GM18868 (cell line): Measurements from ENCODE around the gene LY86.
"Not testable (repeated sequence)": the region's sequence is repeated elsewhere in the genome, so short reads cannot be mapped to it uniquely, and the experiment has no call there.

Source experiments
- ATAC-seq: cut with Tn5 transposase; IDR thresholded peaks from one replicate; pipeline ENCODE4 v1.9.1; 2021; ENCODE audit warnings: mild to moderate bottlenecking, moderate library complexity; ENCODE audit not compliant: unreplicated experiment

LY86 gene

DNA sequence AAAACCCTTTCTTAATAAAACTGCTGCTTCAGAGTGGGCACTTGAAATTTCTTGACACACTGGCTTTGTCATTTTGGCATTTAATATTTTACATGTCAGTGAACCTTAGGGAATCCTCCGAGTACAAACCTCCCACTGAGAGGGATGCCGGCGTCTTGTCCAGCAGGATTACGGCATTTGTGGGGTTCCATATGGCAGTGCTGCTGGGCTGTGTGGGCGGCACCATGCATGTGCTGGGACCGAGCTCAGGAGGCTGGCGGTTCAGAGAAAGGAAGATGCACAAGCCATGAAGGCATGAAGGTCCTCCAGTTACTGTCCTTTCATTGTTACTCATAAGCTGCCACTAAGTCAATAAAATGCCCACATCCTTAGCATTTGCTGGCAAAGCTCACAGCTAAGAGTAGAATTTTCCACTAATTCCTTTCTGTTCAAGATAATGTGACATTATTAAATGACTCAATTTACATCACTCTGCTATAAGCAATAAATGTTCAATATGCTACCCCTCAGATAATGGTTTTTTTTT, 61.4 kb downstream of the LY86 start:
- ATAC-seq: no peak

DNA sequence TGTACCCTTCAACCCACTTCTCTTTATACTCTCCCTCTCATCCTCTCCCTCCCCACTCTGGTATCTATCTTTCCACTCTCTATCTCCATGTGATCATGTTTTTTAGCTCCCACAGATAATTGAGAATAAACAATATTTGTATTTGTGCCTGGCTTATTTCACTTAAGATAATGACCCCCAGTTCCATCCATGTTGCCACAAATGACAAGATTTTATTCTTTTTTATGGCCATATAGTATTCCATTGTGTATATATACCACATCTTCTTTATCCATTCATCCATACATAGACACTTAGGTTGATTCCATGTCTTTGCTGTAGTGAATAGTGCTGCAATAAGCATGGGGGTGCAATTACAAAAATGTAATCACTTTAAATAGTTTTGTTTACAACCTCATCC, 62.3 kb downstream of the LY86 start:
- ATAC-seq: no peak

DNA sequence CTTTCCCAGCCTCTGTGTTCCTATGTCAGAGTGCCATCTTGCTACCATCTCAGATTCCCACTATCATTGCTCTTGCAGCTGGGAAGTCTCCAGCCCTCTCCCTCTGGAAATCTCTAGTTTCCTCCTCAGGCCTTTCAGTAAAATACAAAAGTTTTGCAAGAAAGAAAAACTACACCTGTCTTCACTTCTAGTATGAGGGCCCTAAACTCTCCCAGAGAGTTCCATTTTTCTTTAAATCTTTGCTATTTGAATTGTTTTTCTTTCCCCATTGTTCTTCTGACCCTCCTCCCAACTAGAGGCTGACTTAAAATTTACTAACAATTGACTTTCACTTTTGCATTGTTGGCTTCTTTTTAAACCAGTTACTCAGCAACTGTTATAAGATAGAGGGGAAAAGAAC, 62.8 kb downstream of the LY86 start:
- ATAC-seq: no peak

DNA sequence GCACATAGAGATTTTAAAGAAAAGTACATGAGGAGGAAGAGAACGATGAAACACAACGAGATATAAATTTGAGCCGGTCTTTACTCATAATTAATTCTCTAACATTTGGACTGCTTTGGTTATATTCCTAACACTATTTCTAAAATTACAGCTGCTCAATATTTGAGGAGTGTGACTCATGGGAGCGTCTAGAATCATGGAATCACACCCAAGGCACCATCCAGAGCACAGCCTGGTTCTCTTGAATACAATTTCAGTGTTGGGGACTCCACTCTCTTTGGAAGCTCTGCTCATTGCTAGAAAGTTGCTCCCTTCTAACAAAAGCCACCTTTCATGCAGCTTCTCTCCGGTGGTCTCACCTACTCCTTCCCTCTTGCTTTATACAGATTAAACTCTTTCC, 64.4 kb downstream of the LY86 start:
- ATAC-seq: no peak

DNA sequence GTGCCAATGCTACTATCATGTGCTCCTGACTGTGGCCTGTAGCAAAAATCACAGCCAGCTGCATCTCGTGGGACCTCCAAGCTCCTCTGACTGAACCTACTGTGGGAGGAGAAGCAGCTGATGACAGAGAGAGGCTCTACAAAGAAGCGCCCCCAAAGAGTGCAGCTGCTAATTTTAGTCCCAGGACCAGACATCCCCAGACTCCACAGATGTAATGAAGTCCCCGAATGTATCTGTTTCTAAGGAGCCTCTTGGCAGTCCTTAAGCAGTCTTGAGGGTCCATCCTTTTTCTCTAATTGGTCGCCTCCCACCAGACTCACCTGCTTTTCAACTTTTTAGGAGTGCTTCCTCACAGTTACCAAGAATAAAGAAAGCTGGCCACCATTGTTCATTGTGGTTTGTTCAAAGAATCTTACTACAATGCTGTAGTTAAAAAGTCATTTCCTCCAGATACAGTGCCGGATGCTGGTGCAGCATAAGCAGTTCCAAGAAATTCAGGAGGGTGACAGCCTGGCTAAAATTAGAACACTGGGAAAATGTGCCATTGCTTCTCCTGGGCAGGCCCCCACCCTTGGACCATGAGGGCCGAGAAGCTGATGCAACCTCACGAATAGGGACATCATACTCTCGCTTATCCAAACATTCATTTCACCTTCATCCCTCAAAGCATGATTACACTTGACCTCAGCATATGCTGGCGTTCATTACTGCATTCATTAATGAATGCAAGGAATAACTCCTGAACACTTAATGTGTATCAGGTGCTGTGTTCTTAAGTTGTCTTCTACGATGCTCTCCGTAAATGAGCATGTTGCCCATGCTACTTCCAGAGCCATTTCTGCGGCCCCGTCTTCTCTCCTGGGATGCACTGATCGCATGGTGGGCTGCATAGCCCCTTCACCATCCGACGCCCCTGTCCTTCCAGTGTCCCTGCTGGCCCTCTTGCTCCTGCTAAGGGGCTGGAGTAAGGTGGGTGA, 66.4 kb downstream of the LY86 start:
- ATAC-seq: no peak

DNA sequence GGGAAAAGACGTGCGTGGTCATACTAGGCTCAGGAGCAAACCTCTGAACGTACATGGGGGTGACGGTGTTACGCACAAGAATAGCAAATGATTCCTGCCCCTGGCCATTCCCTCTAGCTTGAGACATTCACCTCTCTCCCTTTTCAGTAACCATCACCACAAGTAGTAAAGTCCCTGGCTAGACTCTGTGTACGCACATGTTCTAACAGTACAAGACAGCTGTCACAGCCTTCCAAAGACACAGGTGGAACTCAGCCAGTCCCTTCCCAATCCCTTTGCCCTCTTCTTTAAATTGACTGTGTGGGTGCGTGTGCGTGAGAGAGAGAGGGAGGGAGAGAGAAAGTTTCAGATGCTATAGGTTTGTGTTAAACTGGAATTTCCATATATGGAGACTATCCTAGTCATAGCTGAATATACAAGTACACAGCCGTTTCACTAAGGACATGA, 67.3 kb downstream of the LY86 start:
- ATAC-seq: no peak

DNA sequence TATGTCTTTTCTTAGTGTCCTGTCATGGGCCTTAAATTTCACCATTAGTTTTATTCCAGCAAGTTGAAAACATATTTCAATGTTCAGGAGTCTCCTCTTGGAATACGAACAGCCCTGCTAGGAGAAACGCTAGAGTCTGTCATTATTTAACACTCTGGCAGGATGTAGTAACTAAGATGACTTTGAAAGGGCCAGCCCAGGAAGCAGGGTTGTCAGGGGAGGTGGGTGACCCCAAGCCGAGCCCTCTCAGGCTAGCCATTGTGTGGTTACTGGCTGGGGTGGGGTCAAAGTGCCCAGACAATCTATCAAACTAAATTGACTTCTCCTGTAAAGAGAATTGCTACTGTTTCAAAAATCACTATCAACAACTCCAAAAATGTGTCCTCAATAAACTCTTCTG, 67.8 kb downstream of the LY86 start:
- no peak for ATAC-seq

DNA sequence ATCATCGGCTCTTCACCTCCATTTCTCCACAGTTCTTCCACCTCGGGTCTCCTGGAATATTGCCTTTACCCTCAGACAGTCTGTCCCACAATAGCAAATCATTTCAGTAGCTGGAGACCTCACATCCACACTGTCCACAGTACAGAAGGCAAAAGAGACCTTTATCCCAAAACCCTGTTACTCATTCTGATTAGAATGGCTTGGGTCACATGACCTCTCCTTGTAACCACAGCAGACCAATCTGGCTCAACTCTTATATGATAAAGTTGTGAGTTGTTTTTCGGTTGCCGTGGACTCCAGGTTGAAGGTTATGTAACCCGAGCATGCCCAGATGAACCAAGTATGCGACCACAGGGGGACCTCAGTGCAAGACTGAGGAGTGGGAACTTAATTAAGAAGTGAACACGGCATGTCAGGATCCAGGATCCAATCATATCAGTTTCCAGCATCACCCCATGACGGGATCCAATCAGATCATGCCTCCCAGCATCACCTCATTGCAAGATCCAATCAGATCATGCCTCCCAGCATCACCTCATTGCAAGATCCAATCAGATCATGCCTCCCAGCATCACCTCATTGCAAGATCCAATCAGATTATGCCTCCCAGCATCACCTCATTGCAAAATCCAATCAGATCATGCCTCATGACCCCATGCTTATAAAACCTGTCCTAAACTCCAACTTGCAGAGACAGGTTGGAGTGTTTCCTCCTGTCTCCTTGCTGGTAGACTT, 68.7 kb downstream of the LY86 start:
- no peak for ATAC-seq

DNA sequence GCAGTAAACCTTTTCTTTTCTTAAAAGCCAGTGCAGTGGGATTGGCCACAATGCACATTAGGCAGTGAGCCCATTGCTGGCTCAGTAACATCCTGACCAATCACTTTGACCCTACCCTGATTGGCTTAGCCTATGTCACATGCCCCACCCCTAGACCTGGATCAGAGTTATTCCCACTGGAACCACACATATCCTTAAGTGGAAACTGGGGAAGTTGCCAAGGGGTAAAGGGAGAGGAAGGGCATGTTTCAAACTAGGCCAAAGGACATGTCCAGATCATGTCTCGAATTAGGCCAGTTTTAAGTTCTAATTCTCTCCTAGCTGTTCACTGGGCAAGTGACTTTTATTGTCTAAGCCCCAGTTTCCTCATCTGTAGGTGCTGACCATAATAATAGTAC, 69.3 kb downstream of the LY86 start:
- no peak for ATAC-seq

DNA sequence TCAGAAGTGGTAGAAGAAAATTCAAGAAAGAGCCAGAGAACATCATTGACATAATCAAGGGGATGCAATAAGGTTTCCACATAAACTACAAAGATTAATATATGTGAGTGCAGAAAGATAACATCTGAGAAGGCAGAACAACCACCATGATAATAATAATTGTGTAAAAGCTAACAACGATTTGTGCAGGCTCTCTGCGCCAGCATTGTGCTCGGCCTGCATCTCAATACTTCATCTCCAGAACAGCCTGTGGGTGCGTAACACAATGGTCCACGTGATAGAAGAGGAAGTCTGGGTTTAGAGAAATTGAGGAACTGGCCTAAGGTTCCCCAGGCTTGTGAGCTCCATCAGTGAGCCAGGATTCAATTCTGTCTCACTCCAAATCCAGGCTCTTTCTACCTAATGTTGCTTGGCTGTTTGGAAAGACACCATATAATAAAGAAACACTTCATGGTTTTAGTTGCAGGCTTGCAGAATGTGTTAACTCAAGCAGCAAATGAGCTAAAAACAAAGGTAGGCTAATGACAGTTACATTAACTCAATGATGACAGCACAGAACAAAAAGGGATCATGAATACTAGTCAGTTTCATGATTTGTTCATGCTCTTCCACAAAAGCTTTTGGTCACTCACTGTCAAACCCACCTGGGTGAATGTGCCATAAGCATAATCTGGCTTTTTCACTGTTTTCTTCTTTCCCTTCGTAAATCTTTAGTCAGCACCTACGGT, 71.2 kb downstream of the LY86 start:
- ATAC-seq: peak; percentile 83

DNA sequence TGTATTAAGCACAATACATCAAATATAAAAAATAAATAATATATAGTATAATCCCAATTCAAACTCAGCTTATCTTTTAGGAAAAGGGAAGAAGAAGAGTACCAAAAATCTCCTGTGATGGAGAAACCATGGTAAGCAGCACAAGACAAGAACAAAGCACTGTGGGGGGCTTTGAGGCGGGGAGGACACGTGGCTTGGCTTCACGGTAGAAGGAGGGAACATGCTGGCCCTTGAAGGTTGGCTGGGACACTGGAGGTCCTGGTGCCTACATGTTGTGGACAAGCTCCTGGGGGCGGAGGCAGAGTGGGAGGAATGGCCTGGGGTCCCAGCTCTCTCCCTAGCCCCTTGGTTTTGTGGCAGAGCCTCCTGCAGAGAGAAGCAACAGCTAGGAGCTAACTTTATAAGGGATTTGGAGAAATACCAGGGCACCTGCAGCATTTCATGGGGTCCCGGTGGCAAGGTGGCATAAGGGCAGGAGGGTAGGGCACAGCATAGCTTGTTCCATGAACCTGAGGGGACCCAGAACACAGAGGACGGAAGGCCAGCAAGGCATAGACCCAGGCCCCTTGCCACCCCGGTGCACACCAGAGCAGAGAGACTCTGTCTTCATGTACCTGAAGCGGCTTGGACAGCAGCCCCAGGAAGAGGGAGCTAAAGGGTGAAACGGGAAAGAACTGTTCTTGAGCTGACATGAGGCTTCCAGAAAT, 72.0 kb downstream of the LY86 start:
- ATAC-seq: no peak

DNA sequence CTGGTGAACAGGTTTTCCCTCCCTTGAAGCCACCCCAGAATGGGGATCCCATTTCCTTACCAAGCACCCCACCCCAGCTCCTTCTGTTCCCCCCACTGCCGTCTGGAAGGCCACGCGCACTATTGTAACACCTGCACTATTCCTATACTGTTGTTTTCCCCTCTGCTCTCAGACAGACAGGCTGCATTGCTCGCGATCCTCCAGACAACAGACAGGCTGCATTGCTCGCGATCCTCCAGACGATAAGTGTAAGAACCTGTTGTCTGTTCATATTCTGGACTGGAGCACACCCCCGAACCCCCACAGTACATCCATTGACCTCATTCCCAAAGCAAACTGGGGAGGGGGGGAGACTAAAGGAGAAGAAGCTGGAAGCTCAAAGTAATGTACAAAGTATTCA, 72.7 kb downstream of the LY86 start:
- no peak for ATAC-seq

DNA sequence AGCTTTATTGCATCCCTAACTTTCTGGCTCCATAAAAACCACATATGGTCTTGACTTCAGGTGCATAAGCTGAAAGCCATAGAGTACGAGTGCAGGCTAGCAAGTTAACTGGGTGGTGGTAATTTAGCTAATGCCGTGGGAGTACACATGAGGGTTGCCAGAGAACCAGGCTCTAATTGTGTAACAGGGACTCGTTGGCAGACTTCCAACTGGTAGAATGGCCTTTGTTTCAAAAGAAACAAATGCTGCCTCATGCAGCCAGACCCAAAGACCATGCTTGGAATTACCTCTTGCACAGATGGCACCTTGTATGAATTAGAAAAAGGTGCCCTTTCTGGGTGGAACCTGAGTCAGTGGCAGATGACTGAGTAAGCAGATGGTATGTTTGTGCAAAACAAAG, 73.2 kb downstream of the LY86 start:
- ATAC-seq: no peak

DNA sequence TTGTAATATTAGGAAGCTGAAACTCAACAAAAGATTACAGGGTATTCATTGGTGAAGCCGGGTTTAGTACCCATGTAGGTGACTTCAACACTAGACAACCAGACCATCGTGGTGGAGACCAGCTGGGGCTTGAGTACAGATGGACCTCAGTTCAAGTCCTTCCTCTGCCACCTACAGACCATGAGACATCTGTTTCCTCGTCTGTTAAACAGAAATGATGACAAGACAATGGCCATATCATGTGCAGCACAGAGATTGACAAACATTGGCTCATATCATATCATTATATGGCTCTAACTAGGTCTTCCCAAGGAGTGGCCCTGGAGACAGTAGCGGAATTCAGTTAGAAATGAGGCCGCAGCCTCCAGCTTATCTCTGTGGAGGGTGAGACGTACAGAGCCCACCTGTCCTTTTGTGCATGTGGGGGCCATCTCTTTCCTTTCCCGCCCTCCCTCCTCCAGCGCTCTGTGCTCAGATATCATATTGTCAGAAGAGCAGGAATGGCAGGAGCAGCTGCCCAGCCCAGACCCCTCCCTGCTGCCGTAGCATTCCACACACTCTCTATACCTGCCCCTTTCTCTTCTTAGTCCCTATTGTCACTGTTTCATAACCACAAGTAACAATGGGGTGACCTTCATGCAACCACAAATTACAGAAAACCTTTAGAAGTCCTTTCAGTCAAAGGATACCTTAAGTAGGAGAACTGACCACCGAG, 75.1 kb downstream of the LY86 start:
- ATAC-seq: no peak

DNA sequence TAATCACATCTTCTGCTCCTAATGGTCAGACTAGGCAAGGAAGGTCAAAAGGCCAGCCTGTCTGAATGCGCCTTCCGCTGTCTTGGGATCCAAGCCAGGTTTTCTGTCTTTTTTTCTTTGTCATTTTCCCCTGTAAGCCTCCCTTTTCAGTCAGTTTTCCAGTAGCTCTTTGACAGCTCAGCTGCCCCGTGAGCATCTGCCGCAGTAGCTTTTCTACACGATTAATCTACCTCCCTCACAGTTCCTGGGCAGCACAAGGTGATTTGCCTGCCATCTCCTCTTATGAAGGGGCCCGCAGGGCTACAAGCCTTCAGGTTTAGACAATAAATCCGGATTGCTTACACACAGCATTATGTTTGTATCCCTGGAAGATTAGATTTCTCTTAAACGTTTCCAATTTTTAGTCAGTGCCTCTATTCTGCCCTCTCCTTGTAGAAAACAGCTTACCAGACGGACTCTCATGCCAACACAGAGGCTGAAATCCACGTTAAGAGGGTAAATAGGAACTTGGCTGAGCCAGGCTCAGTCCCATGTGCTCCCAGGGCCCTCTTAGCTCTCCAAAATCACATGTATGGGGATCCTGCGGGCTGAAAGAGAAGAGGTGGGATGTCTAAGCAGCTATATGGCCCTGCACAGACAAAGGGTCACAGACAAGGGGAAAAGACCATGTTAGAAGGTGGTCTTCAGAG, 77.2 kb downstream of the LY86 start:
- ATAC-seq: no peak

DNA sequence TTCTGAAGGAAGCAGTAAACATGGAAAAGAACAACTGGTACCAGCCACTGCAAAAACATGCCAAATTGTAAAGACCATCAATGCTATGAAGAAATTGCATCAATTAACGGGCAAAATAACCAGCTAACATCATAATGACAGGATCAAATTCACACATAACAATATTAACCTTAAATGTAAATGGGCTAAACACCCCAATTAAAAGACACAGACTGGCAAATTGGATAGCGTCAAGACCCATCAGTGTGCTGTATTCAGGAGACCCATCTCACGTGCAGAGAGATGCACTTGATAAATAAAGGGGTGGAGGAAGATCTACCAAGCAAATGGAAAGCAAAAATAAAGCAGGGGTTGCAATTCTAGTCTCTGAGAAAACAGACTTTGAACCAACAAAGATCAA, 81.6 kb downstream of the LY86 start:
- not testable (repeated sequence) for ATAC-seq

DNA sequence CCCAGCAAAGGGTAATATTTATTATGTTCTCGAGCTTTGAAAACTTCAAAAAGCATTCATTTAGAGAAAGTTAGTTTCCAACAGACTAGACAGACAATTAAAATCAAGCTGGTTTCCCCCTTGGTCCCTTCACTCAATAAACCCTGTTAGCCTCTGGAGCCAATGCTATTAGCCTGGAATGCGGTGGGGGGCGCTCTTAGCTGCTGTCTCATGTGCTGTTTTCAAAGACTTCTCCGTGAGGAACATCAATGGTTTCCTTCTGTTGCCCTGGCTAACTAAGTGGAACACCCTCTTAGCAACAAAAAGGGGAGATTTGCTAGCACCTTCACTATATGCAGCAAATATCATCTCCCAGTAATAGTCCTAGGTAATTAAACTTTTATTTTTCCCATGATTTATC, 86.4 kb downstream of the LY86 start:
- no peak for ATAC-seq

DNA sequence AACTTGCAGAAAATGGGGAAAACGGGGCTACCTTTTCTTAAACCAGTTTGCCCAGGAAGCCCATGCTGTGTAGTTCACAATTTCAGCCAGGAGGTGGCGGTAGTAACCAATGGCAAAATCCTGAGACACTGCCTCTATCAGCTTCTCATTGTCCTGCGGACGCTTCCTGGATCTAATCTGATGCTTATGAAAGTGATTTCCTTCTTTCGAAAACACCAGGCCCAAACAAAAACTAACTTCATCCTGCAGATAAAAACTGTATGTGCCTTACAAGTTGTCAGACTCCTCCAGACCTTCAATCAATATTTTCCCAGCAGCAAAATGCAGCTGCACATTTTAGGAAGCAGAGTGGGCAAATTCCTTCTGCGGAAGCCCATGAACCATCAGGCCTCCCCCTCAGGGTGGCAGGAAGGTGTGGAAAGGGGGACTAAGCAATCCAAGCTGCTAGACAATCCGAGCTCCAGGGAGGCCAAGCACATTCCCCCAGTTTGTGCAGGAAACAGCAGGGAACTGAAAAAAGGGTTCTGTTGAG, 88.5 kb downstream of the LY86 start:
- ATAC-seq: no peak

DNA sequence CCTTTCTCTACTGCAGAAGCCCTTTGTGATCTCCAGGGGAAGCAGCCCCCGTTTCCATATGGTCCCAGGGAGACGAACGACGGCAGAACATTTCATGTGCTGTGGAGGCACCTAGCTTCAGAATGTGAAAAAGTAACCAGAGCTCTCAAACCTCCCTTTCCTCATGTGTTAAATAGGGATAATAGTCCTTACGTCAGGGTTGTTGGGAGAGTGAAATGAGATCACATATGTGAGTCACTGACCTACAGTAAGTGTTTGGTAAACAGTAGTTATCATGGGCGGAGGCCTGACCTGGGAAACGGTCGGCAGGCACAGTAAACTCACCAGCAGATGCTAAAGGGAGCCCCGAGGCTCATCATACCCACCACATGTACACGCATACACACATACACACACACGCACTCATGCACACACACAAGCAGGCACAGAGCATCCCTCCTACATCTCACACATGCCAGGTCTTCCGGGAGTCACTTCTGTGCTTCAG, 89.7 kb downstream of the LY86 start:
- no peak for ATAC-seq
